ENCODE data around the gene MAML2.

Gene MAML2

GRCh38 chr11:96112192-96113128 lies 230.5 kb downstream of the MAML2 start:
- no peak for FAIRE-seq

GRCh38 chr11:96111308-96111707 lies 231.7 kb downstream of the MAML2 start:
- no peak for FAIRE-seq

GRCh38 chr11:96110302-96110701 lies 232.7 kb downstream of the MAML2 start:
- FAIRE-seq, result no peak

GRCh38 chr11:96109331-96110030 lies 233.5 kb downstream of the MAML2 start:
- FAIRE-seq, result no peak

- no peak for FAIRE-seq
Measured at GRCh38 chr11:96107143-96107824, 235.7 kb downstream of the MAML2 start.

GRCh38 chr11:96106645-96107044 lies 236.3 kb downstream of the MAML2 start:
- FAIRE-seq, result no peak

- no peak for FAIRE-seq
Measured at GRCh38 chr11:96105944-96106343, 237.1 kb downstream of the MAML2 start.

GRCh38 chr11:96105197-96105895 lies 237.6 kb downstream of the MAML2 start:
- FAIRE-seq, result no peak

- no peak for FAIRE-seq
Measured at GRCh38 chr11:96104496-96104895, 238.5 kb downstream of the MAML2 start.

- no peak for FAIRE-seq
Measured at GRCh38 chr11:96103721-96104120, 239.3 kb downstream of the MAML2 start.

GRCh38 chr11:96103102-96103501 lies 239.9 kb downstream of the MAML2 start:
- FAIRE-seq, result no peak

- no peak for FAIRE-seq
Measured at GRCh38 chr11:96102664-96103078, 240.3 kb downstream of the MAML2 start.

- FAIRE-seq, result no peak
Measured at GRCh38 chr11:96101146-96101545, 241.8 kb downstream of the MAML2 start.

GRCh38 chr11:96098511-96099241 lies 244.3 kb downstream of the MAML2 start:
- FAIRE-seq, result no peak

- FAIRE-seq, result no peak
Measured at GRCh38 chr11:96097844-96098421, 245.1 kb downstream of the MAML2 start.

GRCh38 chr11:96096360-96096759 lies 246.6 kb downstream of the MAML2 start:
- FAIRE-seq, result no peak

GRCh38 chr11:96095884-96096303 lies 247.1 kb downstream of the MAML2 start:
- no peak for FAIRE-seq

- FAIRE-seq, result no peak
Measured at GRCh38 chr11:96094156-96094555, 248.8 kb downstream of the MAML2 start.

GRCh38 chr11:96092511-96092910 lies 250.5 kb downstream of the MAML2 start:
- no peak for FAIRE-seq

- FAIRE-seq, result no peak
Measured at GRCh38 chr11:96091476-96091875, 251.5 kb downstream of the MAML2 start.

- FAIRE-seq, result no peak
Measured at GRCh38 chr11:96090711-96091110, 252.3 kb downstream of the MAML2 start.

GRCh38 chr11:96088914-96089313 lies 254.1 kb downstream of the MAML2 start:
- FAIRE-seq, result no peak
